PC-3 (cell line): ENCODE measurements around the gene HECW1.

Source experiments
- CTCF ChIP-seq: fragments of 300-600 bp; sonication (generic); conservative IDR thresholded peaks from 2 replicates; pipeline ENCODE4 v1.5.1; 2017; ENCODE audit warnings: antibody characterized with exemption, low read depth, mild to moderate bottlenecking, low read length
- EZH2 ChIP-seq: fragments of 300-600 bp; sonication (generic); IDR thresholded peaks from one replicate; pipeline ENCODE4 v1.6.1; 2017; ENCODE audit warnings: antibody characterized with exemption, mild to moderate bottlenecking, low read length; ENCODE audit not compliant: unreplicated experiment

DNA sequence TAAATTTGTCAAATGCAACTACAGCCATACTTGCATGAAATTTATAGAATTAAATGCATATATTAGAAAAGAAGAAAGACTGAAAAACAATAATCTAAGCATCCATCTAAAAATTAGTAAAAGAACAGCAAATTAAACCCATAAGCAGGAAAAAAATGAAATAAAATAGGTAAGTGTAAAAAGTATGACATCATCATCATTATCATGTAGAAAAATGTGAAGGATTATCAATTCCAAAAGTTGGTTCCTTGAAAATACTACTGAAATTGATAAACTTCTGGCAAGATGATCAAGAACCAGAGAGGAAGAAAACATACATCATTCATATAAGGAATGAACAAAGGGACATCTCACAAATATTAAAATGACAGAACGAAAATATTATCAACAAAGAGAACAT lies 19.6 kb upstream of the HECW1 start:
- no peak for TF ChIP-seq EZH2
- no peak for TF ChIP-seq CTCF
